ENCODE measurements around the gene HAP1. TPM values are rescaled to one million over a fixed set of nuclear protein-coding genes. Genes with fewer than 3 reads are reported as not detected.
A peak's percentile ranks its signal among the peaks of the same experiment; 100 is the strongest.

The HAP1 gene
- total and polyA plus RNA-seq, 2 of the 8 experiments (the other 6 are each of a cell fraction or from before 2014, with no cell fraction given): 2.3 to 3.6 TPM

DNA sequence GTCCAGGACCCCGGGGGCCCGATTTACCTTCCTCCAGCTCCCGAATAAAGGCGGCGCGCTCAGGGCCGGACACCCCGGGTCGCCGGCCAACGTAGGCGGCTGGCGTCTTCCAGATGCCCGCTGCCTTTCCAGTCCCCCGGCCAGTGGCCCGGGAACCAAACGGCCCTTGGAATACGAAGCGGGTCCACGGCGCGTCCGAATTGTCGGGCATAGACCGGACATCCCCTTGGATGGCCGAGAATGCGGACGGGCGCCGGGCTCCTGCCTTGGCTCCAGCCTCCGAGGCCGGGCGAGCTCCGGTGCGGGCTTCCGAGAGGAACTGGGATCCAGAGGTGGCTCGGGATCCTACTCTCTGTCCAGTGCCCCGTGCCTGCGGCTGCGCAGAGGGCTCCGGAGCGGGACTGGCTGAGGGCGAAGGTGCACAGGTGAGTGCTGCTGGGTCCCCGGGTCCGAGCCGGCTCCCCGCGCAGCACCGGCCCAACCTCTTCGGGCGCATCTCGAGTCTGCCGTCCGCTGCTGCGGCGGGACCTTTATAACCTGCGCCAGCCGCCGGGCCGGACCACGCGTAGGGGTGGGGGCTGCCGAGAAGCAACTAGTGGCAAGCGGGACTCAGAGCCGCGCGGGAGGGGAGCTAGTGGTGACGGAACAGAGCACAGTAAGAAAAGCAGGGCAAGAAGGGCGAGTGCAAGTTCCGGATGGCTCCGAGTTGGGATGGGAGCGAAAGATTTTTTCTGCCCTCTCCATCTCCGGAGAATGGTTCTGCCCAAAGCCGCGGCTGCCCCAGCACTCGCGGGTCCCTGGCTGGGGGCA is at the start of gene HAP1 (continued):
- TF ChIP-seq CTBP2 (IDR thresholded peaks at IDR 0.05; ENCODE audit: borderline replicate concordance, insufficient read depth, insufficient read length, low read length) (peak; percentile 30), ASH2L (IDR thresholded peaks at IDR 0.05; ENCODE audit: low read length) (peak; percentile 37)

All from H1 (cell line).